Endothelial cell (in vitro differentiated cells): Measurements from ENCODE around the gene YDJC. TPM values are rescaled to one million over a fixed set of nuclear protein-coding genes. Genes with fewer than 3 reads are reported as not detected.

Experiments used
- DNase-seq: peaks from one replicate; pipeline ENCODE4 v3.0.0; 2021; ENCODE audit warnings: low spot score
- H3K27ac Mint-ChIP-seq: one replicate; pipeline ENCODE4 v1.8.0; 2021; ENCODE audit warnings: mixed read lengths, inconsistent platforms; ENCODE audit not compliant: unreplicated experiment
- H3K27me3 Mint-ChIP-seq: one replicate; pipeline ENCODE4 v1.8.0; 2021; ENCODE audit warnings: mild to moderate bottlenecking, moderate library complexity, mixed read lengths, inconsistent platforms; ENCODE audit not compliant: unreplicated experiment
- H3K36me3 Mint-ChIP-seq: one replicate; pipeline ENCODE4 v1.8.0; 2021; ENCODE audit warnings: mild to moderate bottlenecking, low read depth, mixed read lengths, inconsistent platforms; ENCODE audit not compliant: unreplicated experiment
- H3K4me1 Mint-ChIP-seq: one replicate; pipeline ENCODE4 v1.8.0; 2021; ENCODE audit warnings: mild to moderate bottlenecking, mixed read lengths, inconsistent platforms; ENCODE audit not compliant: unreplicated experiment
- H3K4me3 Mint-ChIP-seq: one replicate; pipeline ENCODE4 v1.8.0; 2021; ENCODE audit warnings: mild to moderate bottlenecking, mixed read lengths, inconsistent platforms; ENCODE audit not compliant: unreplicated experiment
- H3K9me3 Mint-ChIP-seq: one replicate; pipeline ENCODE4 v1.8.0; 2021; ENCODE audit warnings: mixed read lengths, inconsistent platforms; ENCODE audit not compliant: unreplicated experiment
- total RNA-seq: library from RNA; stranded (reverse); fragmentation: NEBNext Ultra II Directional; extraction: Animal tissue kit (Norgen Biotek cat#: 25700); gene quantifications from one replicate; pipeline ENCODE4 v1.2.1, GENCODE V29; 2021; ENCODE audit not compliant: unreplicated experiment
- TF ChIP-seq, protein P1 (sequence below): fragments of 200-600 bp; sonication (generic); IDR thresholded peaks from one replicate; pipeline ENCODE4 v1.5.0; 2021; ENCODE audit warnings: antibody characterized with exemption; ENCODE audit not compliant: unreplicated experiment

The YDJC gene
- total RNA-seq, 1 donor from 2014 or later, result 11.2 TPM

- no peak for DNase-seq
- Mint-ChIP-seq H3K4me3 (no peak overlapping the region), H3K27ac (no peak overlapping the region), H3K4me1 (peaks cover 55% of the 10 kb centered on the region), H3K36me3 (peaks cover 28% of the 10 kb centered on the region), H3K27me3 (peaks cover 12% of the 10 kb centered on the region), H3K9me3 (no peaks in the 10 kb centered on the region)
- TF ChIP-seq, protein P1, sequence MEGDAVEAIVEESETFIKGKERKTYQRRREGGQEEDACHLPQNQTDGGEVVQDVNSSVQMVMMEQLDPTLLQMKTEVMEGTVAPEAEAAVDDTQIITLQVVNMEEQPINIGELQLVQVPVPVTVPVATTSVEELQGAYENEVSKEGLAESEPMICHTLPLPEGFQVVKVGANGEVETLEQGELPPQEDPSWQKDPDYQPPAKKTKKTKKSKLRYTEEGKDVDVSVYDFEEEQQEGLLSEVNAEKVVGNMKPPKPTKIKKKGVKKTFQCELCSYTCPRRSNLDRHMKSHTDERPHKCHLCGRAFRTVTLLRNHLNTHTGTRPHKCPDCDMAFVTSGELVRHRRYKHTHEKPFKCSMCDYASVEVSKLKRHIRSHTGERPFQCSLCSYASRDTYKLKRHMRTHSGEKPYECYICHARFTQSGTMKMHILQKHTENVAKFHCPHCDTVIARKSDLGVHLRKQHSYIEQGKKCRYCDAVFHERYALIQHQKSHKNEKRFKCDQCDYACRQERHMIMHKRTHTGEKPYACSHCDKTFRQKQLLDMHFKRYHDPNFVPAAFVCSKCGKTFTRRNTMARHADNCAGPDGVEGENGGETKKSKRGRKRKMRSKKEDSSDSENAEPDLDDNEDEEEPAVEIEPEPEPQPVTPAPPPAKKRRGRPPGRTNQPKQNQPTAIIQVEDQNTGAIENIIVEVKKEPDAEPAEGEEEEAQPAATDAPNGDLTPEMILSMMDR, result no peak
Observed at GRCh38 chr22:21594865-21595452, 34.9 kb downstream of the YDJC start.

GRCh38 chr22:21593406-21594232 lies 36.2 kb downstream of the YDJC start:
- TF ChIP-seq, protein P1, result peak; percentile 43
- Mint-ChIP-seq H3K27me3 (peaks cover 10% of the 10 kb centered on the region), H3K4me1 (peaks cover 42% of the 10 kb centered on the region), H3K36me3 (peaks cover 28% of the 10 kb centered on the region), H3K27ac (no peak overlapping the region), H3K4me3 (peak overlapping the region; percentile 7), H3K9me3 (no peaks in the 10 kb centered on the region)
- peak; percentile 37 for DNase-seq

- Mint-ChIP-seq H3K27ac (no peak overlapping the region), H3K27me3 (peaks cover 10% of the 10 kb centered on the region), H3K4me3 (no peak overlapping the region), H3K4me1 (peaks cover 44% of the 10 kb centered on the region), H3K36me3 (peaks cover 33% of the 10 kb centered on the region), H3K9me3 (no peaks in the 10 kb centered on the region)
- TF ChIP-seq, protein P1, result no peak
- DNase-seq, result no peak
Observed at GRCh38 chr22:21592422-21592821, 37.4 kb downstream of the YDJC start.

DNA sequence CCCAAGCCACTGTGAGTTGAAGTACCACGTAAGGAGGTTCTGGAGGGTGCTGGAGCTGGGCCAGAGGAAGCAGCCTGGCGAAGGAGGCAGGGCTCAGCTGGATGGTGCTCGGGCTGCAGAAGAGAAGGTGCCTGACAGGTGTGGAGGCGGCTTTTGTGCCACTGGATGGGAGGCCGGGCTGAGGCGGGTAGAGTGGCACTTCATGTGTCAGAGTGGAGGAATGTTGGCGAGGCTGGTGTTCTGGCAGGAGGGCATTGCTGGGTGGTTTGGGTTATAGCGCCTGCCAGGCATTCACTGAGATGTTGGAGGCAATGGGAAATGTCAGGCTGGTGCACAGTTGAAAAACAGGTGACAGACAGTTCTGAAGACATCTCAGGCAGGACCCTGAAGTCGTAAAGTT lies 38.1 kb downstream of the YDJC start:
- H3K4me1 Mint-ChIP-seq, result peaks cover 44% of the 10 kb centered on the region

More for the DNA sequence above, 38.1 kb downstream of the YDJC start:
- no peaks in the 10 kb centered on the region for H3K9me3 Mint-ChIP-seq
- no peak for DNase-seq
- H3K36me3 Mint-ChIP-seq, result peaks cover 32% of the 10 kb centered on the region
- peak overlapping the region; percentile 42 for H3K27ac Mint-ChIP-seq
- H3K27me3 Mint-ChIP-seq, result peaks cover 10% of the 10 kb centered on the region
- TF ChIP-seq, protein P1, result no peak
- H3K4me3 Mint-ChIP-seq, result no peak overlapping the region
